GM10266 (cell line): Measurements from ENCODE around the gene LIN7B.

ENCODE experiments used
- DNase-seq: peaks from one replicate; pipeline ENCODE4 v3.0.0; 2012; ENCODE audit errors: extremely low spot score
- TF ChIP-seq, protein P1 (sequence below): IDR thresholded peaks from 2 replicates; pipeline ENCODE4 v1.5.1; 2012; ENCODE audit warnings: mild to moderate bottlenecking, low read depth; ENCODE audit not compliant: control insufficient read depth, insufficient read depth; ENCODE audit errors: missing control alignments

Gene LIN7B

DNA sequence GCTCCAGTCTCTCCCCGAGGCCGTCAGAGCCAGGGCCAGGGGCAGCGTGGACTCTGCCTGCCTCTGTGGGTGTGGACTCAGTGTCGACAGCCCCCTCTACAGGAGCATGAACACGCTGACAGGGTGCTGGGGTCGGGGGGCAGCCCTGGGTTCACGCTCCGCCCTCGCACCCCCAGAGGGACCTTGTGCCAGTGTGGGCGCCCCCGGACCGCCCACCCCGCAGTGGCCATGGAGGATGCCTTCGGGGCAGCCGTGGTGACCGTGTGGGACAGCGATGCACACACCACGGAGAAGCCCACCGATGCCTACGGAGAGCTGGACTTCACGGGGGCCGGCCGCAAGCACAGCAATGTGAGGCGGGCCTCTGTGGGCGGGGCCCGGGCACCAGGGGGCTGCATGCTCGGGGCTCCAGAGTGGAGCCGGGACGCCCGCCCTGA lies 51.7 kb downstream of the LIN7B start:
- TF ChIP-seq, protein P1, sequence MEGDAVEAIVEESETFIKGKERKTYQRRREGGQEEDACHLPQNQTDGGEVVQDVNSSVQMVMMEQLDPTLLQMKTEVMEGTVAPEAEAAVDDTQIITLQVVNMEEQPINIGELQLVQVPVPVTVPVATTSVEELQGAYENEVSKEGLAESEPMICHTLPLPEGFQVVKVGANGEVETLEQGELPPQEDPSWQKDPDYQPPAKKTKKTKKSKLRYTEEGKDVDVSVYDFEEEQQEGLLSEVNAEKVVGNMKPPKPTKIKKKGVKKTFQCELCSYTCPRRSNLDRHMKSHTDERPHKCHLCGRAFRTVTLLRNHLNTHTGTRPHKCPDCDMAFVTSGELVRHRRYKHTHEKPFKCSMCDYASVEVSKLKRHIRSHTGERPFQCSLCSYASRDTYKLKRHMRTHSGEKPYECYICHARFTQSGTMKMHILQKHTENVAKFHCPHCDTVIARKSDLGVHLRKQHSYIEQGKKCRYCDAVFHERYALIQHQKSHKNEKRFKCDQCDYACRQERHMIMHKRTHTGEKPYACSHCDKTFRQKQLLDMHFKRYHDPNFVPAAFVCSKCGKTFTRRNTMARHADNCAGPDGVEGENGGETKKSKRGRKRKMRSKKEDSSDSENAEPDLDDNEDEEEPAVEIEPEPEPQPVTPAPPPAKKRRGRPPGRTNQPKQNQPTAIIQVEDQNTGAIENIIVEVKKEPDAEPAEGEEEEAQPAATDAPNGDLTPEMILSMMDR, result no peak
- no peak for DNase-seq

DNA sequence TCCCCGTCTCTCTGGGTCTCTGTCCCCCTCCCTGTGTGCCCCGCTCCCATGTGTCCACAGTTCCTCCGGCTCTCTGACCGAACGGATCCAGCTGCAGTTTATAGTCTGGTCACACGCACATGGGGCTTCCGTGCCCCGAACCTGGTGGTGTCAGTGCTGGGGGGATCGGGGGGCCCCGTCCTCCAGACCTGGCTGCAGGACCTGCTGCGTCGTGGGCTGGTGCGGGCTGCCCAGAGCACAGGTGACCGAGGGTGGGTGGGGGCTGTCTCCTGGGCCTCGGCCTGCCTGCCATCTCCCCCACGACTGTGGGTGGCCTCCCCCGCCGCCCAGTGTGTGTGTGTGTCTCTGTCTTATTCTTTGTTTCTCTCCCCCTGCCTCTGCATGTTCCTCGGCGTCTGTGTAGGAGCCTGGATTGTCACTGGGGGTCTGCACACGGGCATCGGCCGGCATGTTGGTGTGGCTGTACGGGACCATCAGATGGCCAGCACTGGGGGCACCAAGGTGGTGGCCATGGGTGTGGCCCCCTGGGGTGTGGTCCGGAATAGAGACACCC lies 53.8 kb downstream of the LIN7B start:
- no peak for DNase-seq
- TF ChIP-seq, protein P1, result no peak
